ENCODE data around the gene RND1. TPM values are rescaled to one million over a fixed set of nuclear protein-coding genes. Genes with fewer than 3 reads are reported as not detected.

Gene RND1
- total RNA-seq, 2 donors from 2014 or later, result 2.5 to 3.4 TPM

DNA sequence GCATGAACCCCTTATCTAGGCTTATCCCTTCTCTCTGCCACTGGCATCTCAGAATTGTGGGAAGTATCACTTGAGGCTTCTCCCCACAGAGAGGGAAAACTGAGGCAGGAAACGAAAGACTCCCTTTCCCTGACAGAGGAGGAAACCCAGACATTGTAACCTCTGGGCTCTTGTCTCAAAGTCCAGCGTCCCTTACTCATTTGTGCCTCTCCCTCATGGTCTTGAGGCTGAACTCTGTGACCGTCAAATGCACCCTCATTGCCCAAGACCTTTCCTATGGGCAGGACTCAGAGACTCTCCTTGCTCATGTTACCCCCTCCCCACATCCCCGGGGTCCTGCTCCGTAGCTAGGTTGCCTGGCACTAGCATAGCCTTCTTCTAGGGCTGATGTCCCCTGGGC lies 43.5 kb downstream of the RND1 start:
- no peak for DNase-seq
- Histone ChIP-seq H3K4me3 (no peak overlapping the region), H3K27ac (no peak overlapping the region), H3K4me1 (no peaks in the 10 kb centered on the region), H3K27me3 (no peaks in the 10 kb centered on the region), H3K9ac (ENCODE audit: low read depth in 2 of 2, low read length in 2 of 2) (no peak overlapping the region), H3K9me3 (no peaks in the 10 kb centered on the region), H3K36me3 (no peaks in the 10 kb centered on the region)
- intact Hi-C loops (cut with DNase I), result no loop called here
- TF ChIP-seq, protein P1, sequence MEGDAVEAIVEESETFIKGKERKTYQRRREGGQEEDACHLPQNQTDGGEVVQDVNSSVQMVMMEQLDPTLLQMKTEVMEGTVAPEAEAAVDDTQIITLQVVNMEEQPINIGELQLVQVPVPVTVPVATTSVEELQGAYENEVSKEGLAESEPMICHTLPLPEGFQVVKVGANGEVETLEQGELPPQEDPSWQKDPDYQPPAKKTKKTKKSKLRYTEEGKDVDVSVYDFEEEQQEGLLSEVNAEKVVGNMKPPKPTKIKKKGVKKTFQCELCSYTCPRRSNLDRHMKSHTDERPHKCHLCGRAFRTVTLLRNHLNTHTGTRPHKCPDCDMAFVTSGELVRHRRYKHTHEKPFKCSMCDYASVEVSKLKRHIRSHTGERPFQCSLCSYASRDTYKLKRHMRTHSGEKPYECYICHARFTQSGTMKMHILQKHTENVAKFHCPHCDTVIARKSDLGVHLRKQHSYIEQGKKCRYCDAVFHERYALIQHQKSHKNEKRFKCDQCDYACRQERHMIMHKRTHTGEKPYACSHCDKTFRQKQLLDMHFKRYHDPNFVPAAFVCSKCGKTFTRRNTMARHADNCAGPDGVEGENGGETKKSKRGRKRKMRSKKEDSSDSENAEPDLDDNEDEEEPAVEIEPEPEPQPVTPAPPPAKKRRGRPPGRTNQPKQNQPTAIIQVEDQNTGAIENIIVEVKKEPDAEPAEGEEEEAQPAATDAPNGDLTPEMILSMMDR (IDR thresholded peaks at IDR 0.05), result no peak

DNA sequence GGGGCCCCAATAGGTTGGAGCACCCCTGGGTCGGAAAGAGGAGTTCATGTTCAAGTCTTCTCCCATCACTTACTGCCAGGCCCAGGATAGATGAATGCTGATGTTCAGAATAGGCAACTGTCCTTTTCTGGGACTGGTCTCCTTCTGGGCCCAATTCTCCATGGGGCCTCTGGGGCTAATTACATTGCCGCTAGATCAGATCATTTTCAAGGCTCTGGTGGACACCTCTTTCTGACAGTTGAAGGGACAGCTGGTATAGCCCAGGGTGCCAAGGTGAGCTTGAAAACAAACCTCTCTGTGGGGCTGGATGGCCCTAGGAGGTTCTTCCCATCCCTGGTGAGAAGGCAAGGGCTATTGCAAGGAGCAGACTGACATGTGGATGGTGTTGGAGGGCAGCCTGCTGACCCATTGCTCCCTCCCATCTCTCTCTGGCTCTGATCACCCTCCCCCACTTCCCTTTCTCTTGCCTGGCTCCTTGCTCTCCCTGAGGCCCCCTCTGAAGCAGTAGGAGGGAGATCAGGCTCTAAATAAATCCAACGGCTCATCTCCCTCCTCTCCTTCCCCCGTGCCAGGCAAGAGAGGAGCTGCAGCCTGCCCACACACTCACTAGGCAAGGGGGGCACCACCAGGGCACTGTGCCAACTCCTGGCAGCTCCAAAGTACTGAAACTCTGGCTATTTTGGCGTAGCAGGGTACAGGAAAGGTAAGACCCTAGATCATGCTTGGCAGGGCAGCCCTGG lies 45.5 kb downstream of the RND1 start:
- H3K4me3 ChIP-seq, result no peak overlapping the region
- TF ChIP-seq, protein P1 (IDR thresholded peaks at IDR 0.05), result no peak
- intact Hi-C loops (cut with DNase I), result no loop called here
- H3K36me3 ChIP-seq, result no peaks in the 10 kb centered on the region
- H3K9me3 ChIP-seq, result no peaks in the 10 kb centered on the region
- no peak for DNase-seq
- no peaks in the 10 kb centered on the region for H3K27me3 ChIP-seq
- H3K27ac ChIP-seq, result no peak overlapping the region
- peaks cover 8% of the 10 kb centered on the region for H3K4me1 ChIP-seq
- H3K9ac ChIP-seq (ENCODE audit: low read depth in 2 of 2, low read length in 2 of 2), result no peak overlapping the region

DNA sequence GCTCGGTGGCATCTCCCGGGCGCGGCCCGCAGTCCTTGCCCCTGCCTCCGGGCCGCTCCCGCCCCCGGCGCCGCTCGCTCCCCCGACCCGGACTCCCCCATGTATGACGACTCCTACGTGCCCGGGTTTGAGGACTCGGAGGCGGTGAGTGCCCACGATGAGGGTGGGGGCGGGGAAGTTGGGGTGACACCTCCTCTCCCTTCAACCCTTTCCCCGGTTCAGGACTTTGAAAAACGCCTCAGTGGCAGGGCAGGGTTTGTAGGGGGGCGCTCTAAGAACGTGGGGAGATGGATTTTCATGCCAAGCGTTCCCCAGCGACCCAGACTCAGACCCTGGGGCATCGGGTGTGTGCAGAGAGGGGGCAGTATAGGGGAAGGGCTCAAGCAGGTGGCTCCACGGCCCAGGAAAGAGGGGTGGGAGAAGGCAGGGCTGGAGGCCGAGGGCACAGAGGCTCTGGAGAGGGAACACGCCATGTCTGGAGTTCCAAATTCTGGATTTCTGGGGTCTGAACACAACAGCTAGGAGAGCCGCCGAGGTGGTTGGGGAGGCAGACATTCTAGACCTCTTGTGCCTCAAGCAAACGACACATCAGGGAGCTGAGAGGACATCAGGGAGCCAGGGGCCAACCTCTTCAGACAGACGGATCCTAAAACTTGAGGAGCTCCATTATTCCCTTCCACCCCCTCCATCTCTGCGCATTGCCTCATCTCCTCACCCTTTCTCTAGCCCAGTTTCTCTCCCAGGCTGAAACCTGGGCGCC lies 46.7 kb downstream of the RND1 start:
- peak; percentile 69 for DNase-seq
- H3K9me3 ChIP-seq, result no peaks in the 10 kb centered on the region
- TF ChIP-seq, protein P1 (IDR thresholded peaks at IDR 0.05), result no peak
- peak overlapping the region; percentile 62 for H3K4me3 ChIP-seq
- no peaks in the 10 kb centered on the region for H3K36me3 ChIP-seq
- peaks cover 8% of the 10 kb centered on the region for H3K4me1 ChIP-seq
- peak overlapping the region in 1 of 2 donors; percentile 51 for H3K9ac ChIP-seq (ENCODE audit: low read depth in 2 of 2, low read length in 2 of 2)
- no peaks in the 10 kb centered on the region for H3K27me3 ChIP-seq
- no peak overlapping the region for H3K27ac ChIP-seq
- intact Hi-C loops (cut with DNase I), result no loop called here

DNA sequence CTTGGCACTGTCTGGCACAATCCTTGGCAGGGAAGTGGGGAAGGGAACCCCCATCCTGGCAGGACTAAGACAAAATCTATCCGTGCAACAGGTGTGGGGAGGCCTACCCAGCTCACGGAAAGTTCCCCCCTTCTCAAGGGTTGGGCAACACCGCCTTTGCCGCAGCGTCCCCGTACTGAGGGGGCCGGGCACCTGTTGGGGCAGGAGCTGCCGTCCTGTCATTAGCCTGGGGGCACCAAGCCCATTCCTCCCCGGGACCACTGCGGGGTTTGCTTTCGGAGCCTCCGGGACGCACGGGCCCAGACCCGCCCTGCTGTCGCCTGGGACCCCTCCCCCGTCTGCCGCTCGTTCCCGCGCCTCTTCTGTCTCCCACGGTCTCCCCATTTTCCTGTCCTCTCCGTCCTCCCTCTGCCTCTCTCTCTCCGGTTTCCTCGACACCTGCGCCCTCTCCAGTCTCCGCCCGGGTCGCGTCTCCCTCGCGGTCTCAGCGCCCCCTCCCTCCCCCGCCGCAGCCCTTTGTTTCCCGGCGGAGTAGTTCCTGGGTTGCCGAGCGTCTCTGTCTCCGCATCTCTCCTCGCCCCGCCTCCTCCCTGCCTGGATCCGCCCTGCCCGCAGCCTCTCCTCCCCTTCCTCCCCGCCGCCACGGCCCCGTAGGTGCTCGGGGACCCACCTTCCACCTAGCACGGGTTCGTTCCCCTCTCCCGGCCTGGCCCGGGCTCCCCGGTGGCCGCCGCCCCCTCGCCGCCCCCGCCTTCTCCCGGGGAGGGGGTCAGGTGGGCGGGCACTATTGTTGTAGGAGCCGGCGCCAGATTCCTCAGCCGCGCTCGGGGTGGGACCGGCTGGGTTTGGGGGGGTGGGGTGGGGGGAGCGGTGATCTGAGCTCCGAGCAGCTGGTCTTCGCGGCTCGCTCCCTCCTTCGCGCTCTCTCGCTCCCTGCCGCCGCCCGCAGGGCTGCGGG lies 47.5 kb downstream of the RND1 start, which contains the start of gene CACNB3:
Gene CACNB3 (plus strand): TSS at position 624 of the 958 bp plus-strand sequence. CDS start 434 bp downstream, outside the sequence.
- intact Hi-C loops (cut with DNase I), result no loop called here
- peak within 1 kb of the TSS; percentile 57 to 62 for H3K9ac ChIP-seq (ENCODE audit: low read depth in 2 of 2, low read length in 2 of 2)
- H3K4me1 ChIP-seq, result peaks cover 8% of the 10 kb centered on the region
- peak within 1 kb of the TSS; percentile 62 for H3K4me3 ChIP-seq
- H3K9me3 ChIP-seq, result no peaks in the 10 kb centered on the region
- no peak within 1 kb of the TSS for H3K27ac ChIP-seq
- peak; percentile 84 for DNase-seq
- TF ChIP-seq, protein P1 (IDR thresholded peaks at IDR 0.05), result no peak
- H3K27me3 ChIP-seq, result no peaks in the 10 kb centered on the region
- no peaks in the 10 kb centered on the region for H3K36me3 ChIP-seq
